Calu3 (cell line): ENCODE measurements around the gene ACP4. TPM values are rescaled to one million over a fixed set of nuclear protein-coding genes. Genes with fewer than 3 reads are reported as not detected.

Source experiments
- BruUV-seq: library from RNA; stranded (reverse); fragments of 400-500 nt; replicated peaks from 2 replicates; lab custom pipeline; 2021; lab: Mats Ljungman, UMichigan
- CTCF ChIA-PET: fragments of 300-600 bp; sonication (Branson Sonifier 250); formaldehyde crosslinking; loops from one replicate; lab custom pipeline; 2022; ENCODE audit warnings: antibody characterized with exemption; lab: Charles Lee
- DNase-seq: peaks from one replicate; pipeline ENCODE4 v3.0.0; 2022
- H3K27ac Mint-ChIP-seq: one replicate; pipeline ENCODE4 v1.8.0; 2022; ENCODE audit warnings: mixed read lengths; ENCODE audit not compliant: unreplicated experiment
- H3K27me3 Mint-ChIP-seq: one replicate; pipeline ENCODE4 v1.8.0; 2022; ENCODE audit warnings: mixed read lengths; ENCODE audit not compliant: unreplicated experiment
- H3K36me3 Mint-ChIP-seq: one replicate; pipeline ENCODE4 v1.8.0; 2022; ENCODE audit warnings: mild to moderate bottlenecking, moderate library complexity, mixed read lengths; ENCODE audit not compliant: insufficient read depth, unreplicated experiment
- H3K4me1 Mint-ChIP-seq: one replicate; pipeline ENCODE4 v1.8.0; 2022; ENCODE audit warnings: mild to moderate bottlenecking, low read depth, mixed read lengths; ENCODE audit not compliant: unreplicated experiment
- H3K4me3 Mint-ChIP-seq: one replicate; pipeline ENCODE4 v1.8.0; 2022; ENCODE audit warnings: mild to moderate bottlenecking, low read depth, moderate library complexity, mixed read lengths; ENCODE audit not compliant: unreplicated experiment
- H3K9me3 Mint-ChIP-seq: one replicate; pipeline ENCODE4 v1.8.0; 2022; ENCODE audit warnings: low read depth, mixed read lengths; ENCODE audit not compliant: unreplicated experiment
- CTCF ChIP-seq: fragments of 200-600 bp; IDR thresholded peaks from one replicate; pipeline ENCODE4 v1.8.0; 2022; ENCODE audit warnings: antibody characterized with exemption; ENCODE audit not compliant: unreplicated experiment
- intact Hi-C: fragments of 100-400 bp; cut with micrococcal nuclease; formaldehyde crosslinking; loops from one replicate; pipeline ENCODE4 v1.10.0; 2022; ENCODE audit not compliant: unreplicated experiment
- total RNA-seq: library from RNA; stranded (reverse); gene quantifications from 2 replicates; pipeline ENCODE4 v1.2.3, GENCODE V29; 2022

Gene ACP4
- total RNA-seq, 1 experiment from 2014 or later: not detected

GRCh38 chr19:50835785-50836542 lies 45.7 kb downstream of the ACP4 start:
- peak; percentile 97 for DNase-seq
- Mint-ChIP-seq H3K9me3 (no peaks in the 10 kb centered on the region), H3K4me1 (peaks cover 12% of the 10 kb centered on the region), H3K4me3 (peak overlapping the region; percentile 79), H3K27ac (peak overlapping the region; percentile 86), H3K27me3 (peaks cover 87% of the 10 kb centered on the region), H3K36me3 (peaks cover 24% of the 10 kb centered on the region)
- no TSS peak for BruUV-seq
- CTCF ChIA-PET: interaction anchor here (0.6 kb wide), 1 partner anchor 286 kb away, joined by 7 read pairs; no protein-coding TSS in a partner anchor
- no peak for TF ChIP-seq CTCF
- intact Hi-C loops: no loop called here

GRCh38 chr19:50836543-50837195 lies 46.5 kb downstream of the ACP4 start:
- DNase-seq: no peak
- Mint-ChIP-seq H3K4me3 (peak overlapping the region; percentile 79), H3K27me3 (peaks cover 87% of the 10 kb centered on the region), H3K4me1 (peaks cover 12% of the 10 kb centered on the region), H3K36me3 (peaks cover 24% of the 10 kb centered on the region), H3K27ac (peak overlapping the region; percentile 86), H3K9me3 (no peaks in the 10 kb centered on the region)
- CTCF ChIA-PET: interaction anchor here (0.6 kb wide), 1 partner anchor 287 kb away, joined by 7 read pairs; no protein-coding TSS in a partner anchor
- TF ChIP-seq CTCF: no peak
- intact Hi-C loops: no loop called here
- BruUV-seq: no TSS peak

- no peak for DNase-seq
- TF ChIP-seq CTCF: no peak
- peaks cover 12% of the 10 kb centered on the region for H3K4me1 Mint-ChIP-seq
- peak overlapping the region; percentile 79 for H3K4me3 Mint-ChIP-seq
- peaks cover 24% of the 10 kb centered on the region for H3K36me3 Mint-ChIP-seq
- H3K27me3 Mint-ChIP-seq: peaks cover 87% of the 10 kb centered on the region
- CTCF ChIA-PET: no interaction called here
- intact Hi-C loops: no loop called here
- H3K9me3 Mint-ChIP-seq: no peaks in the 10 kb centered on the region
- no TSS peak for BruUV-seq
- peak overlapping the region; percentile 86 for H3K27ac Mint-ChIP-seq
These were observed 47.1 kb downstream of the ACP4 start for GRCh38 chr19:50837300-50837699.

- peak; percentile 27 for DNase-seq
- Mint-ChIP-seq H3K9me3 (no peaks in the 10 kb centered on the region), H3K27ac (no peak overlapping the region), H3K27me3 (peaks cover 87% of the 10 kb centered on the region), H3K4me3 (no peak overlapping the region), H3K36me3 (peaks cover 24% of the 10 kb centered on the region), H3K4me1 (peaks cover 12% of the 10 kb centered on the region)
- CTCF ChIA-PET: interaction anchor here (0.7 to 0.8 kb wide), 2 partner anchors 84 to 247 kb away, joined by 3 to 14 read pairs; no protein-coding TSS in a partner anchor
- TF ChIP-seq CTCF: peak; percentile 47
- intact Hi-C loops: no loop called here
- BruUV-seq: no TSS peak
These were observed 48.0 kb downstream of the ACP4 start for GRCh38 chr19:50838239-50838638.
